ENCODE measurements around the gene B4GALNT2.
"Not testable (repeated sequence)": the region's sequence is repeated elsewhere in the genome, so short reads cannot be mapped to it uniquely, and the experiment has no call there.

B4GALNT2 gene

DNA sequence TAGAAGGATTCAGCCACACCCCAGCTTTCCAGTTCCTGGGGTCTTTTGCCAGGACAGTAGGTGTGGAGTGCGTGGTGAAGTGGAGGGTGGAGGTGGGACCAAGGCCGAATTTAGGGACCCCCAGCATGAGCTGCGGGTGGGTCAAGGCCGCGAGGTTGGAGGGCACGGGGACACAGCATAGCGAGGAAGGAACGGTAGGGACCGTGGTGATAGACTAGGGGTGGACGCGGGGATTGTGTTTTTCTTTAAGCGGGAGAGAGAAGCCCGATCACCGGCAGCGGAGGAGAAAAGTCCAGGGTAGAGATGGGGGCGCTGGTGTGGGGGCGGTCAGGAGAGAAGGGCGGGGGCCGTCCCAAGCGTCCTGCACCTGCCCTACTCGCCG, 261 bp upstream of the B4GALNT2 start:
- no peak for TF ChIP-seq POLR2A (IDR thresholded peaks at IDR 0.05; ENCODE audit: low read length)
- TF ChIP-seq GATA1 (IDR thresholded peaks at IDR 0.05; ENCODE audit: low read depth, low read length): no peak

DNA sequence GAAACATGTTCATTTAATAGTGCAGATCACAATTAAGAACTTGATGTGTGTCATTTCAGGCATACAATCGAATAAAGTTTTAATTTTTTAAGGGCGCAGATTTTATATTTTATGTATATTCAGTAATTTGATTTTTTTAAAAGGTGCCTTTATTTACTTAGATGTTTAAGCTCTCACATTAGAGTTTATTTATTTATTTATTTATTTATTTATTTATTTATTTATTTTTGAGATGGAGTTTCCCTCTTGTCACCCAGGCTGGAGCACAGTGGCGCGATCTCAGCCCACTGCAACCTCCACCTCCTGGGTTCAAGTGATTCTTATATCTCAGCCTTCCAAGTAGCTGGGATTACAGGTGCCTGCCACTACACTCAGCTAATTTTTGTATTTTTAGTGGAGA, 3.8 kb downstream of the B4GALNT2 start:
- DNase-seq: no peak
- no peak for TF ChIP-seq POLR2A (IDR thresholded peaks at IDR 0.05; ENCODE audit: low read length)
- no peak for TF ChIP-seq GATA1 (IDR thresholded peaks at IDR 0.05; ENCODE audit: low read depth, low read length)

More for the DNA sequence above, 261 bp upstream of the B4GALNT2 start:
- DNase-seq: no peak

DNA sequence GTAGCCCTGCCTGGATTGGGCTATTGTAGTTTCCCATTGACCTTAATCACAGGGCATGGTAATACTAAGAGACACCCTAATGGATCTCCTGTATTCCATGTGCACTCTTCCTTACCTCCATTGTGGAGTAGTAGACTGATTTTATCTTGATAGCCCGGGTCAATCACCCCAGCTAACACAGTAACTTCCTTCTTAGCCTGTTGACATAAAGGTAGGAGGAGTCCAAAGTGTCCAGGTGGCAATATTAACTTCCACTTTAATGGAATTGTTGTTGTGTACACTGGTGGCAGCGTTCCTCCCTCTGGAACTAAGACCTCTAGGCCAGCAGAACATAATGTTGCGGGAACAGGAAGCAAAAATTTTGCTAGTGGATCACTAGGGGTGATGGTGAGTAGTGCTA, 13.1 kb downstream of the B4GALNT2 start:
- not testable (repeated sequence) for DNase-seq

DNA sequence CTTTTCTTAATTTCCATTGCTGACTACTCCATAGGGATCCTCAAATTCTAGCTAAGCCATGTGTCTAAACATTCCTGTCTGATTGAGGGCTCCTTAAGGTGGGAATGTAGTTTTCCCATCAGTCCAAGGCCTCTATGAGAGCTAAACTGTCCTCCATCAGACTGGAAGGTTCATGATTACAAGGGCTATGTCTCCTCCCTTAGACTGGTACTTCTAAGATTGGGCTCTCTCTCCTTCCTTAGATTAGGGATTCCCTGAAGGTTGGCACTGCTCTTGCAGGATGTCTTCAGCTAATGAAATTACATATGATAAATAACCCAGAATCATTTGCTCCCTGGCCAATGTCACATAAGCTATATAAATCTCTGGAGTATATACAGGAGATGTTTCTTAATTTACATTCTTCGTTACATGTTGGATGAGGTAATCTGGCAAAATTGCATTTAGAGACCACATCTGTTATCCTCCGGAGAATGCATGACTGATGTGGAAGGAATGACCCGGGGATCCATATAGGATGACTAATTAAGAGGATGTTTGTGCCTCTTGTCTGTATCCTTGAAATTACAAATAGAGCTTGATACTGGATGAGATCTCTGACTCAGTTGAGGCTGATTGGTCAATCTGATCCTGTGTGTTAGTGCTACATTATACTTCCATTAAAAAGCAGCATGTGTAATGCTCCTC, 14.2 kb downstream of the B4GALNT2 start:
- TF ChIP-seq GATA1 (IDR thresholded peaks at IDR 0.05; ENCODE audit: low read depth, low read length) (no peak), POLR2A (IDR thresholded peaks at IDR 0.05; ENCODE audit: low read length) (no peak)
- DNase-seq: no peak

DNA sequence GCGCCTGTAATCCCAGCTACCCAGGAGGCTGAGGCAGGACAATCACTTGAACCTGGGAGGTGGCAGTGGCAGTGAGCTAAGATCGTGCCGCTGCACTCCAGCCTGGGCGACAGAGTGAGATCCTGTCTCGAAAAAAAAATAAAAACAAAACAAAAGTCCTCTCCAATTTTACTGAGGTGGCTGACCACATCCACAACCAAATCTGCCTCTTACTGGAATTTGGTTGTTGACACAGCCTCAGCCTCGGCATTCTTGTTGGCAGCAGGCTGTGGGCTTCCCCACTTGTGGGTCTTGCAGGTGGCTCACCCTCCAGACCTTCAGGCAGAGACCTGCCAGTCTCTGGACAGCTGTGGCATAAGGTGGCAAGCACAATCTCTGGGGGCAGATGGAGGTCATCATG, 15.6 kb downstream of the B4GALNT2 start:
- no peak for DNase-seq
- no peak for TF ChIP-seq POLR2A (IDR thresholded peaks at IDR 0.05; ENCODE audit: low read length)
- TF ChIP-seq GATA1 (IDR thresholded peaks at IDR 0.05; ENCODE audit: low read depth, low read length): no peak

DNA sequence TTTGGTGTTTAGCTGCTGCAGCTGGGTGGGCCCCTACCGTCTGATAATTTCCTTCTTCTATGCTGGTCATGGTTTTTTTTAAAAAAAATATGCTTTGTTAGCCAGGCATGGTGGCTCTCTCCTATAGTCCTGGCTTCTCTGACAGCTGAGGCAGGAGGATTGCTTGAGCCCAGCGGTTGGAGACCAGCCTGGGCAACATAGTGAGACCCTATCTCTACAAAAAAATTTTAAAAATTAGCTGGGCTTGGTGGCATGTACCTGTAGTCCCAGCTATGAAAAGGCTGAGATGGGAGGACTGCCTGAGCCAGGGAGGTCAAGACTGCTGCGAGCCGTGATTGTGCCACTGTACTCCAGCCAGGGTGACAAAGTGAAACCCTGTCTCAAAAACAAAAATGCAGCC, 19.4 kb downstream of the B4GALNT2 start:
- TF ChIP-seq GATA1 (IDR thresholded peaks at IDR 0.05; ENCODE audit: low read depth, low read length): no peak
- no peak for DNase-seq

DNA sequence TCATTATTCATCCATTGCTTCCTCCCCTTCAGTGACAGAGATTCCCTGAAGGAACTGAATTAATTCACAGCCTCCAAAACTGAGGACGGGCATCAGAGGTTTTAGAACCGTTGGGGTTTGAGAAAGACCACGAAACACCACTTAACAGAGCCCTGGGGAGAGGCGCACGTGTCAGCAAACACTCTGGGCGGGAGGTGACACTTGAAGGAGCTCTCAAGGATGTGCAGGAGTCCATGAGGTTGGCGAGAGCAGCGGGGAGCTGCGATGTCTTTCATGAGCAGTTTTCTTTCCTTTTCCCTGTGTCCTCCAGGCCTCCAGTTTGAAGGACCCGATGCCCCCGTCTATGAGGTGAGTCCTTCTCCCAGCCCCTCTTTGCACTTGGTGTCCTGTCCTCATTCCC, 23.7 kb downstream of the B4GALNT2 start:
- TF ChIP-seq POLR2A (IDR thresholded peaks at IDR 0.05; ENCODE audit: low read length): no peak
- TF ChIP-seq GATA1 (IDR thresholded peaks at IDR 0.05; ENCODE audit: low read depth, low read length): no peak
- no peak for DNase-seq

DNA sequence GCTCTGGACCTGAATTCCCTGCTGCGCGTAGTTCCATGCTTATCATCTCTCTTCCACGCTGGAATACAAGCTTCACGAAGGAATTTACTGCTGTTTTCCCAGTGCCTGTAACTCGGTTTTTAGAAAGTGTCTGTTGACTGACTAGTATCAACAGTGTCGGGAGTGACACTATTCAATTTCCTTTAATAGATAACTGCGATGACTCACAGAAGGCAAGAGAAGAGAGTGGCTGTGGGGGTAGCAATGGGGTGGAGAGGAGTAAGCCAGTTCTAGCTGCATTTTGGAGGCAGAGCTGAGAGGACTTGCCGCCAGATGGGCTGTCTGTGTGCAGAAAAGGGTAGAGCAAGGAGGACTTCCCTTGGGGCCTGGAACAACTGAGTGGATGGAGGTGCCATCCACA, 25.2 kb downstream of the B4GALNT2 start:
- TF ChIP-seq POLR2A (IDR thresholded peaks at IDR 0.05; ENCODE audit: low read length) (no peak), GATA1 (IDR thresholded peaks at IDR 0.05; ENCODE audit: low read depth, low read length) (no peak)
- DNase-seq: peak in 1 of 2 experiments; percentile 6

DNA sequence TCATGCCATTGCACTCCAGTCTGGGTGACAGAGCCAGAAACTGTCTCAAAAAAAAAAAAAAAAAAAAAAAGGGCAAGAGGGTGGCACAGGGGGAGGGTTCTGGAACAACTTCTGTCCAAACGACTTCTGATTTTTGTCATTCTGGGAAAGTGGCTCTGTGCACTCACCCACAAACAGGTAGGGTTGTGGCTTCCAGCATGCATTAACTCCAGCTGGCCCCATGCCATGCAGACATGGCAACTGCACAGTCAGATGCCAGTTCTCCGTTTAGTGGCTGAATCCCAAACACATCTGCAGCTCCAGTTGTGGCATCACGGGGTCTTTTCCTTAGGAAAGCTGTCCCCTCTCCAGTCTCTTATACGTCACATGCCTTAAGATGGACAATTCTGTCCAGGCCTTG, 30.3 kb downstream of the B4GALNT2 start:
- TF ChIP-seq GATA1 (IDR thresholded peaks at IDR 0.05; ENCODE audit: low read depth, low read length) (no peak), POLR2A (IDR thresholded peaks at IDR 0.05; ENCODE audit: low read length) (no peak)
- DNase-seq: no peak

DNA sequence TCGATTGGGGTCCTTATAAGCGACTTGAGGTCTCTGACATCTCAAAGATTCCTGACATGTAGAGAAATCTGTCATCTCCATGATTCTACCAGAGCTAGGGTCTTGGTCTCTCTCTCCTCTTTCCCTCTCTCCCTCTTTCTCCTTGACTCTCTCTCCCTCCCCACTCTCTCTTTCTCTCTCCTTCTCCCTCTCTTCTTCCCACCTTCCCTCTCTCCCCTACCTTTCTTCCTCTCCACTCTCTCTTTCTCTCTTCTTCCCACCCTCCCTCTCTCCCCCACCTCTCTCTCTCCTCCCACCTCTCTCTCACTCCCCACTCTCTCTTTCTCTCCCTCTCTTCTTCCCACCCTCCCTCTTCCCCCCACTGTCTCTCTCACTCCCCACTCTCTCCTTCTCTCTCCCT, 32.6 kb downstream of the B4GALNT2 start:
- TF ChIP-seq POLR2A (IDR thresholded peaks at IDR 0.05; ENCODE audit: low read length) (no peak), GATA1 (IDR thresholded peaks at IDR 0.05; ENCODE audit: low read depth, low read length) (no peak)
- no peak for DNase-seq

DNA sequence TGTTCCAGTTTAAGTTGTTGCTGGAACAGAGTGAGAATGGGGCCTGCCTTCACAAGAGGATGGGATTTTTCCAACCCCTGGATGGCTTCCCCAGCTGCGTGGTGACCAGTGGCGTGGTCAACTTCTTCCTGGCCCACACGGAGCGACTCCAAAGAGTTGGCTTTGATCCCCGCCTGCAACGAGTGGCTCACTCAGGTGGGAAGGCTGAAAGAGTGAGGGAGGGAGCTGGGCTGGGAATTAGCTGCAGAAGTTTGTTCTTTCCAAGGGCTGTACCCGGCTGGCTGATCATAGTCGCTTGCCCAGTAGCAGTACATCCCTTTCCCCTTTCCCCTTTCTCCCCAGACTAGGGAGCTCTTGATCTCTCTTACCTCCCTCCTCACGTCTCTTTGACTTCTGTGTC, 36.1 kb downstream of the B4GALNT2 start:
- DNase-seq: no peak
- TF ChIP-seq POLR2A (IDR thresholded peaks at IDR 0.05; ENCODE audit: low read length) (no peak), GATA1 (IDR thresholded peaks at IDR 0.05; ENCODE audit: low read depth, low read length) (no peak)

DNA sequence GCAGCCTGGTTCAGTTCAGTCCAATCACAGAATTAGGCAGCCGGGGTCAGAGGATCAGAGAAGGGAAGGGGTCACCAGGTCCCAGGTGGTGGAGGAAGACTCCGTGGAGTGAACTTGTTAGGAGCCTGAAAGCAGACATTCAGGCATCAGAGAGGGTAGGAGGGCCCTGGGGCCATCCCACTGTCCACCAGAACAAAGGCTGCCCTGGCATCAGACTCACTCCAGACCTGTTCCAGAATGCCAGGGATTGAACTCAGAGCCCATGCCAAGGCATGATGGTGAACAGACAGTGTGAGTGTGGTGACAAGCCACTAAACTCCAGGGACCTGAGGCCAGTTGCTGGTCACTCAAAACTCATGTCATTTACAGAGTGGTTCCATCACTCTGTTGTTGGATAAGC, 37.6 kb downstream of the B4GALNT2 start:
- TF ChIP-seq GATA1 (IDR thresholded peaks at IDR 0.05; ENCODE audit: low read depth, low read length) (no peak), POLR2A (IDR thresholded peaks at IDR 0.05; ENCODE audit: low read length) (no peak)

DNA sequence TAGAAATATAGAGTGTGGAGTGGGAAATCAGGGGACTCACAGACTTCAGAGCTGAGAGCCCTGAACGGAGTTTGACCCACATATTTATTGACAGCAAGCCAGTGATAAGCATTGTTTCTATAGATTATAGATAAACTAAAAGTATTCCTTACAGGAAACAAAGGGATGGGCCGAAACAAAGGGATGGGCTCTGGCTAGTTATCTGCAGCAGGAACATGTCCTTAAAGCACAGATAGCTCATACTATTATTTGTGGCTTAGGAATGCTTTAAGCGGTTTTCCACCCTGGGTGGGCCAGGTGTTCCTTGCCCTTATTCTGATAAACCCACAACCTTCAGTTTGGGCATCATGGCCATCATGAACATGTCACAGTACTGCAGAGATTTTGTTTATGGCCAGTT, 38.1 kb downstream of the B4GALNT2 start:
- DNase-seq: not testable (repeated sequence)

More for the DNA sequence above, 37.6 kb downstream of the B4GALNT2 start:
- DNase-seq: no peak

DNA sequence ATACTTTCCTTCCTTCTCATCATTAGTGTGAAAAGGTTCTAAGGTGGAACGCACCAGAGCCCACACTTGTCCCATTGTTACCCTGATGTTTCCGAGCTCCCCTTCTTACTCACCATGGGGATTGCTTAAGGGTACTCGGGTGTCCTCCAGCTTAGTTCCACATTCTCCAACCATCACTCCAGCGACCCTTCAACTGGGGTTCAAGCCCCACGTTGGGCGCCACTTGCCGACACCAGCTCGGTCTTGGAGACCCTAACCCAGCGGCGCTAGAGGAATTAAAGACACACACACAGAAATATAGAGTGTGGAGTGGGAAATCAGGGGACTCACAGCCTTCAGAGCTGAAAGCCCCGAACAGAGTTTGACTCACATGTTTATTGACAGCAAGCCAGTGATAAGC, 43.4 kb downstream of the B4GALNT2 start:
- DNase-seq: not testable (repeated sequence)

DNA sequence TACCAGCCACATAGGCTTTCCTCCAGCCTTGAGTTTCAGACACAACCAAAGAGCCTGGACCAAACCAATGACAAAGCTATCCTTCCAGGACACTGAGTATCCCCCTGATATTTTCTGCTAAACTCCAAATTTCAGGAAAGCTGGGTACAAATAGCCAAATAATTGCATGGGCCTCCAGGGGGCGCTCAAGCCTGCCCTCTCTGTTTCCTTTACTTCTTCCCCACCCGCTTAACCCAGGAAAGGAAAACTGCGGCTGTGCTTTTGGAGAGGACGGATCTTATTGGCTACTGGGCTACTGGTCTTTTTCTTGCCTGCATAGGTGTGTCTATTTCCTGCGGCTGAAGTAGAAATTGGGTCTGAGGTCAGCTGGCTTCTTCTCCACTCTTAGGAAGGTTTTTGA, 47.7 kb downstream of the B4GALNT2 start:
- DNase-seq: peak; percentile 52 to 77
- no peak for TF ChIP-seq GATA1 (IDR thresholded peaks at IDR 0.05; ENCODE audit: low read depth, low read length)
- no peak for TF ChIP-seq POLR2A (IDR thresholded peaks at IDR 0.05; ENCODE audit: low read length)

DNA sequence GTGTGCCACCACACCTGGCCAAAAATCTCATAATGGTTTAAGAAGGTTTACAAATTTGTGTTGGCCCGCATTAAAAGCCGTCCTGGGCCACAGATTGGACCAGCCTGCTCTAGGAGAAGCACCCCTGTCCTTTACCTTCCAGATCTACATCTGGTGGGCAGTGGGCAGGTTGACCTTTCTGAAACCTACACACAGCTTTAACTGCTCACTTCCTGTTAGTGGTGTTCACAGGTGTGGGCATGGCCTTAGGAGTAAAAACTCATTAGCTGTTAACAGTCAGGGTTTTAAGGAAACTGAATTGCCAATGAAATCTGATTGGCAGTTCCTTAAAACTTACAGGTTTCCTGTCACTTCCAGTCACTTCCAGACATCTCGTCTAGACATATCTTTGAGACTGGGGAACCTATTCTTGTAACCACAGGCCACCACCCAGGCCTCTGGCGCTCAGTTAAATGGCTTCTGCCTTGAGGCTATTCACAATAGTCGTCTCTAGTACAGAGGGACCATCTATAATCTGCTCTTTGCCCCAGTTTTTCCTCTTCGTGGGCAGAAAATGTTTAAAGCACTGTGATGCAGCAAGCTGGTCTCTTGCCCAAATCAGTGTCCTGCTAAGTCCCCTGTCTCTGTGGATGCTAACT, 48.5 kb downstream of the B4GALNT2 start:
- TF ChIP-seq POLR2A (IDR thresholded peaks at IDR 0.05; ENCODE audit: low read length) (no peak), GATA1 (IDR thresholded peaks at IDR 0.05; ENCODE audit: low read depth, low read length) (no peak)
- no peak for DNase-seq
